GM18511 (cell line): ENCODE data around the gene CAMSAP1.
"Not testable (repeated sequence)": the region's sequence is repeated elsewhere in the genome, so short reads cannot be mapped to it uniquely, and the experiment has no call there.

ENCODE experiments used
- ATAC-seq: cut with Tn5 transposase; IDR thresholded peaks from one replicate; pipeline ENCODE4 v1.9.1; 2021; ENCODE audit warnings: mild to moderate bottlenecking, moderate library complexity; ENCODE audit not compliant: unreplicated experiment

CAMSAP1 gene

DNA sequence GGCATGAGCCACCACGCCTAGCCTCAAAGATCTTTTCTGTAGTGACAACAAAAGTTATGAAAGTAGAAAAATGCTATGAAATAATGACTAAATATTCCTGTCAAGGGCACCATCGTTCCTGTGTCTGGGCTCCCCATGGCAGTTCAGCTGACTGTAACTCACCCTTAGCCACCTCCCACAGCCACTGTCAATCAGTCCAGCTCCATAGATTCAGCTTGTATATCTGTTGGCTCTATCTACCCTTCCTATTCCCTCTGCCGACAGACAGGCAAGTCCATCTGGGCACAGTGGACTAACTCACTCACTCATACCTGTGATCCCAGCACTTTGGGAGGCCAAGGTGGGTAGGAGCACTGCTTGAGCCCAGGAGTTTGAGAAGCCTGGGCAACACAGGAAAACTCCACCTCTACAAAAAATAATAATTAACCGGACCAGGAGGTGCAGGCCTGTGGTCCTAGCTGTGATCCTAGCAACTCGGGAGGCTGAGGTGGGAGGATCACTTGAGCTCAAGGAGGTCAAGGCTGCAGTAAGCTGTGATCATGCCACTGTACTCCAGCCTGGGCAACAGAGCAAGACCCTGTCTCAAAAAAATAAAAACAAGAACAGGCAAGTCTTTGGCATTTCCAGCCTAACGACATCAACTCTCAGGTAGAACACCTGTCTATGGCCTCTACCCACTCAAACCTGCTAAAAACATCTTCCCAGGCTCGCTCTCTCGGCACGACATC is 6.2 kb downstream of the CAMSAP1 start:
- no peak for ATAC-seq

DNA sequence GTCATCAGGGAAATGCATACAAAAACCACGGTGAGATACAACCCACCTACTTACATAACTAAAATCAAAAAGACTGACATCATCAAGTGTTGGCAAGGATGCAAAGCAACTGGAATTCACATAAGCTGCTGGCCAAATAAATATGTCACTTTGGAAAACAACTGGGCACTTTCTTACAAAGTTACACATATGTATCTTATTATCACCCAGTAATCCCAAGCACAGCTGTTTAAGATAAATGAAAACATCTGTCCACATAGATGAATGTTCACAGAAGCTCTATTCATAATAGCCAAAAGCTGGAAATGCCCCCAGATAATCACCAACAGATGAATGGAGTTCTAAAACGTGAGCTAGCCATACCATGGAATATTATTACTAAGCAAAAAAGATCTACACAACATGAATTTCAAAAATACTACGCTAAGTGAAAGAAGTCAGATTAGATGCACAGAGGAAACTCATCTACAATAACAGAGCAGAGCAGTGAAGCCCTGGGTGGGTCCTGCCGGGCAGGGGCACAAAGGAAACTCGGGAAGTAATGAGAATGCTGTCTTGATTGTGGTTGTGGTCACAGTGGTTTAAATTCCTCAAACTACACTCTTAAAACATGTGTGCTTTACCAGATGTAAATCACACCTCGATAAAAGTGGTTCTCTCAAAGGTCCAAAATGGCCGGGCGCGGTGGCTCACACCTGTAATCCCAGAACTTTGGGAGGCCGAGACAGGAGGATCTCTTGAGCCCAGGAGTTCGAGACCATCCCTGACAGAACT is 8.5 kb downstream of the CAMSAP1 start:
- ATAC-seq: no peak

DNA sequence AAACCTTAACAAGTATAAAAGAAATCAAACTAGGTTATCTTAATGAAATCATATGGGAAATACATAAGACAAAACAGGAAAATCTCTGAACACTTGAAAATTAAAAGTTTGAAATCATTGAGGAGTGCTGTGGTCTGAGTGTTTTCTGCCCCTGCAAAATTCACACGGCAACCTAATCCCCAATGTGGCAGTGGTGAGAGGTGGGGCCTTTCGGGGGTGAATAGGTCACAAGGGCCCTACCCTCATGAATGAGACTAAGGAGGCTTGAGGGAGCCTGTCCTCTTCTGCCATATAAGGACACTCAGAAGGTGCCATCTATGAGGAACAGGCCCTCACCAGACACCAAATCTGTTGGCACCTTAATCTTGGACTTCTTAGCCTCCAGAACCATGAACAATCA is 10.7 kb downstream of the CAMSAP1 start:
- ATAC-seq: no peak

DNA sequence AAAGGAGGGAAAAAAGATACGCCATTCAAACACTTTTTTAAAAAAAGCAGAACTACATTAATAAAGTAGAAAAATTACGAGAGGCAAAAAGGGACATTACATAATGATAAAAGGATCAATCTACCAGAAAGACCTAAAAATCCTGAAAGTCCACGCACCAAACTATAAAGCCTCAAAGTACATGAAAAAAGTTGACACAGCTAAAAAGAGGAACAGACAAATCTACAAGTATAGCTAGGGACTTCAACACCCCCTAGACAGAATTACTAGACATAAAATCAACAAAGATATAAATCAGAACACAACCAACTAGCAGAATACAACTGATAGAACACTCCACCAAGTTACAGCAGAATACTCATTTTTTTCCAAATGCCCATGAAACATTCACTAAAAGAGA is 11.1 kb downstream of the CAMSAP1 start:
- no peak for ATAC-seq

DNA sequence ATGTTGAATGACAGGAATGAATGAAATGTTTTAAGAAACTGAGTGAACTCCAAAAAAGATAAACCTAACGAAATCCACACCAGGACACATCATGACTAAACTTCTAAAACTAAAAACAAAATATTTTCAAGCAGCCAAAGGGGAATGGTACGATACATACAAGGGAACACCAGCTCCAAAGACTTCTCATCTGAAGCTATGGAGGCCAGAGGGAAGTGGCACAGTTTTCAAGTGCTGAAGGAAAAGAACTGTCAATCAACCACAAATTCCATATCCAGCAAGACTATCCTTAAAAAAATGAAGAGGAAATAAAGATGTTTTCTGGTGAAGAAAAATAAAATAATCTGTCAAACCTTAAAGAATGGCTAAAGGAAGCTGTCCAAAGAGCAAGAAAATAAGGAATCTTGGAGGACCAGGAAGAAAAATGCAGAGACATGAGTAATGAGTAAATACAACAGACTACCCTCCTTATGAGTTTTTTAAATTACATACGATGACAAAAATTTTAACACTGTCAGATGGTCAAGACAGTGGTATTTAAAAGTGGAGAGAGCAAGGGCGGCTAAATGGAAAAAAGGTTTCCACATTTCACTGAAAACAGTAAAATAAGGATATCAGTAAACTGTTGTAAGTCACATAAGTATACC is 12.0 kb downstream of the CAMSAP1 start:
- no peak for ATAC-seq

DNA sequence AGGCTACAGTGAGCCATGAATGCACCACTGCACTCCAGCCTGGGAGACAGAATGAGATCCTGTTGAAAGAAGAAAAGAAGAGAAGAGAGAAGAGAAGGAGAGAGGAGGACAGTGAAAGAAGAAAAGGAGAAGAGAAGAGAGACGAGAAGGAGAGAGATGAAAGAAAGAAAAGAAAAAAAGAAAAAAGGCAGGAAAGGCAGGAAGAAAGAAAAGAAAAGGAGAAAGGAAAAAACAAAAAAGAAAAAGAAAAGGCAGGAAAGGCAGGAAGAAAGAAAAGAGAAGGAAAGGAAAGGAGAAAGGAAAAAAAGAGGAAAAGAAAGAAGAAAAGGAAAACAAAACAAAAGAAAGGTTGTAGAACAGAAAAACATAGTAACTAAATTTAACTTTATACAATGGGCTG is 14.2 kb downstream of the CAMSAP1 start:
- ATAC-seq: no peak

DNA sequence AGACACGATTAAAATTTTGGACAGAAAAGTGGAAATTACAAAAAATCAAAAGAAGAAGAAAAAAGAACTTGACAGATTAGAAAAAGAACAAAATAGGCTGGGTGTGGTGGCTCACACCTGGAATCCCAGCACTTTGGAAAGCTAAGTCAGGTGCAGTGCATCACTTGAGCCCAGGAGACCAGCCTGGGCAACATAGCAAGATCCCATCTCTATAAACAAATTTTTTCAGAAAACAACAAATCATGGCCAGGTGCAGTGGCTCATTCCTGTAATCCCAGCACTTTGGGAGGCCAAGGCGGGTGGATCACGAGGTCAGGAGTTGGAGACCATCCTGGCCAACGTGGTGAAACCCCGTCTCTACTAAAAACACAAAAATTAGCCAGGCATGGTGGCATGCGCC is 15.0 kb downstream of the CAMSAP1 start:
- ATAC-seq: not testable (repeated sequence)

DNA sequence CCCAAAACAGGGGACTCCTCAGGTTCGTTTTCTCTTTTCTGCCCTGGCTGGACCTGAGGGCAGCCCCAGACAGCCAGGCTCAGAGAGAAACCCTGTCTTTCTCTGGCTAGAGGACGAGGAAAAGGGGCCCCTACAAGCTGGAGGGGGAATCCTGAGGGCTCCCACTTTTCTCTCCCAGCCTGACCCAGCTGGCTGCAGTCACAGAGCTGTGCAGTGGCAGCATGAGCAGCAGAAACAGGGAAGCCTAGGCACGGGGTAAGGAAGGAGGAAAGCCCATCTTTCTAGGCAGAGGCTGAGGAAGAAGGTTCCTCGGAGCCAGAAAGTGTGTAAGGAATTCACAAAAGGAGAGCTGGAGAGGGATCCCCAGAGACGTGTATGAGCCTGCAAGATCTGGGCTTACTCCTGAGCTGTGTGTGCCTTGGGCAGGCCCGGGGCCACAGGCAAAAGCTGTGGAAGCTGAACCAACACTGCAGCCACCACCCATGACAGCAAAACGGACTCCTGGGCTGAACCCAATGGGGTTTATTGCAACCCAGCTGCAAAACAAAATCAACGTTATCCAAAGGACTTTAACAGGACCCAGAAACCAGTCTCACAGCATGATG is 16.2 kb downstream of the CAMSAP1 start:
- ATAC-seq: no peak

DNA sequence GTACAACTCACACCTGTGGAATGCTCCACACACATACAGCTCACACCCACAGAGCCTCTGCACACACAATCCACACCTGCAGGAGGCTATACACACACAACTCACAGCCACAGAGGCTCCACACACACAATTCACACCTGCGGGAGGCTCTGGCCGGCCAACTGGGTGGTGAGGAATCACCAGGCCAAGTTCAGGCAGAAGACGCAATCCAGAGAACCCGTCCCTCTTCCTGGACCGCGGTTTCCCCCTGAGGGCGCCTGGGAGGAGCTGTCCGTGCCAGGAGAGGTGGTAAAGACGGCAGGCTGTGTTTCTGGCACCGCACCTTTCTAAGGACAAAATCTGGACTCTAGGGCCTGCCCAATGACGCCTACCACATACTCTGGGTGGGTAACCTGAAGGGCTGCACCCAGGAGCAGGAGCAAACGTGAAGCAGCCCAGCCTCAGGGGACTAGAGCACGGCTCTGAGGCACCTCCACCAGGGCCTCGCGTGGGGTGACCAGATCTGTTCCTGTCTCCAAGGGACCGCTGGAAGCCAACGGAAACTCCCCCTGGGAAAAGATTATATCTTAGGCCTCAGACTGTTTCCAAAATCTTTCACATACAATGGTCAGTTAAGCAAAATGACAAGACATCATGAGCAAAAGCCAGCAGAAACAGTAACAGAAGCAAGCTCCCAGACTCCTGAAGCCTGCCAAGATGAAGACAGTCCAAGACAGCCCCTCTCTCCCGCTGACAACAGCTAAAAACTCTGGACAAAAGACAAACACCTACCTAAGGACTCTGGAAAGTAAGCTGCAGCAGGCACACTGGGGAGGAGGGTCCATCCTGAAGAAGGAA is 16.9 kb downstream of the CAMSAP1 start:
- ATAC-seq: no peak

DNA sequence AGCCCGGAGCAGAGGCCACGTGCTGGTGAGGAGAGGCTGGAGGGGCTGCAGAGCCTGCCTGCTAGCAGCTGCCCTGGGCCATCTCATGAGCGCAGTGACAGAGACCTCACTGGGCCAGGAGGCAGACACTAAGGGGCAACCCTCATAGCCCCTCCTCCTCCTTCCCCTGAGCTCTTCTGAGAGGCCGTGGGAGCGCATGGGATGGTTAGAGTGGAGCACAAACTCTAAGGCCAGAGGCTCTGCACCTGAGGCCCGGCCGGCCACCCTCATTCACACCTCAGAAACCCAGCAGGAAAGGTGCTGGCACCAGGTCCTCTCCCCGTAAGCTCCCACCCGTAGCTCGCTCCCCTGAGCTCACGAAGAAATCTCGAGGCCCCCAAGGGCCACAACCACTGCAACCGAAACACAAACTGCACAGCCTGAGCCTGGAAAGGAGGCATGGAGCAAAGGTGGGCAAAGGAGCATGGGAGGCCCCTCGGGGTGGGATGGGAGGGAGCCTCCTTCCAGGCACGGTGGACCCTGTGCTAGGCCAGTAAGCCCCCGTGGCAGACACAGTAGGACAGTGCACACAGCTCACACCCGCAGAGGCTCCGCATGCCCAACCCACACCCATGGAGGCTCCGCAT is 17.7 kb downstream of the CAMSAP1 start:
- ATAC-seq: no peak

DNA sequence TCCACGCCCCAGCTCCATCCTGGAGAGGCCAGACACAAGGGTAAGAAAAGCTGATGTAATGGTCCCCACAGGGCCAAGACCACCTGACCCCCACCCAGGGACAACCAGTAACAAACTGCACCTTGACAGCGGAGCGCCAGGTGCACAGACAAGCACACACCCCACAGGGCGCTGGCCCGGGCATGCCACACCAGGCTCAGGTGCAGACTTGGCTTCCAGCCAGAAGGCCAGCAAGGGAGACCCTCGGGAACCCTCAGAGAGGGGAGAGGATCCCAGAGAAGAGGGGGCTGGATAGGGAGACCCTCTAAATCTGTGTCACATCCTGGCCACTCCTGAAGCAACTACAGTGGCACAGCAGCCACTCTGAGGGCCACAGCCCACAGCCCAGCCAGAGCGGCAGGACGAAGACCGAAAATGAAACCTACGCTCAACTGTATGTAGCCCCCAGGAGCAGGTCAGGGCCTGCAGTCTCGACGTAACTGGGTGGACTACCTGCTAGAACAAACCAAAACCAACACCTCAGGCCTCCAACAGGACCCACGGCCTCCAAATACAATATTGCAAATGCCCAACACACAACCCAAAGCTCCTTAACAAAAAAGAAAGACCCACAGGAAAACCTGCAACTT is 18.5 kb downstream of the CAMSAP1 start:
- no peak for ATAC-seq

DNA sequence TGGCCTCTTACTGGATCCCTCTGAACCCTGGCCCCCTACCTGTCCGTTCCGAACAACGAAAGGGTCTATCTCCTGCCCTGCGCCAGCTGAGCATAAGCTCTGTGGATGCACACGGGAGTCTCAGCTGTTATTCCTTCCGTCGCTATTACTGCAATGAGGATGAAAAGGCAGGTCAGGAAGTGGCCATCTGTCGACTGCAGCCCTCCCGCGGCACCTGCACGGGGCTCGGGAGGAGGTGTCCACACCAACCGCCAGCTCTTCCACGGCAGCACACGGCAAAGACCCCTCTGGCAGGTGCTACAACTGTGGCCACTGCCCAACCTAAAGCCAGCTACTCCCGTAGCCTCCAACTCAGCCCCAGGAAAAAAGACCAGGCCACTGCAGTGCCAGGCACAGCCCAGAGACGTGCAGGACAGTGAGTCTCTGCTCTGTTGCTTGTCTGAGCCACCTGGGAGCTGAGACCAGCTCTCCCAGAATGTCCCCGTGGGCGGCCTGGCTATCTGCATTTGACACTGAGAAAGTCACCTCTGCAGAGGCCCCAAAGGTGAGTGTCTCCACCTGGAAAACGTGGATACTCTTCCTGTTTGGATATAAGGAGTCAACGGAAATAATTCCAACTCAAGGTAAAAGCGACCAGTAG is 19.1 kb downstream of the CAMSAP1 start:
- ATAC-seq: no peak

DNA sequence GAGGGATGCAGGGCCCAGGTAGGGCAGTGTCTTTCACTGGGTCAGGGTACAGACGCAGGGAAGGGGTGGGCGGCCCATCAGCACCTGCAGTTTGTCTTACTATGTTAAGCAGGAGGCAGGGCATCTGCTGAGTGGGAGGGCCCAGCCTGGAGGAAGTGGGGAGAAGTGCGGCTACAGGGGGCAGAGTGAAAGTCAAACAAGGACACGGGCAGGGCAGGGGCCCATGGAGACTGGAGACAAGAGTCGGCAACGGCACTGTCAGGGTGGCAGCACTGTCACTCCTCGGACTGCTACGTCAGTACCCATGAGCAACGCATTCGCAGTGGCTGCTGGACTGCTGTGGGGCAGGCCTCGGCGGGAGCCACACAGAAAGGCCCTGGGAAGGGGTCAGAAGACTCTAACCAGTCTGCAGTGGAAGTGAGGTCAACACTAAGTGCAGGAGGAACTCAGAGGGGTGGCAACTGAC is 19.7 kb downstream of the CAMSAP1 start:
- no peak for ATAC-seq

DNA sequence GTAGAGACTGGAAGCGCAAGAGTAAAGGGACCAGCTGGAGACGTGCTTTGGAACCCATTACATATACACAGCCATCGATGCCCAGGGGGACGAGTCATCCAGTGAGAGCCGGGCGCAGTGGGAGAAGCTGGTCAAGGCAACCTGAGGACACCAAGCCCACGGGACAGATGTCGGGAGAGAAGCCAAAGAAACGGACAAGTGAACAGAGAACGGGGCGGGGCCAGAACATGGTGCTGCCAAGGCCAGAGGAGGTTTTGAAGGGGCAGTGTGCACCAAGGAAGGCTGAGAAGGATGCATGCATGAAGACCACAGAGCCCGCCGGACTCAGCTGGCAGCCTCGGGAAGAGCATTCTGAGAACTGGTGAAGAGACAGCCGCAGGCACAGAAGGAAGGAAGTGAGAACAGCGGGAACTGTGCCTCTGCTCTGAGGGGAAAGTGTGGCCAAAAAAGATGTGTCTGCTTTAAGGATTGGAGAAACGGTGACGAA is 20.3 kb downstream of the CAMSAP1 start:
- ATAC-seq: no peak

DNA sequence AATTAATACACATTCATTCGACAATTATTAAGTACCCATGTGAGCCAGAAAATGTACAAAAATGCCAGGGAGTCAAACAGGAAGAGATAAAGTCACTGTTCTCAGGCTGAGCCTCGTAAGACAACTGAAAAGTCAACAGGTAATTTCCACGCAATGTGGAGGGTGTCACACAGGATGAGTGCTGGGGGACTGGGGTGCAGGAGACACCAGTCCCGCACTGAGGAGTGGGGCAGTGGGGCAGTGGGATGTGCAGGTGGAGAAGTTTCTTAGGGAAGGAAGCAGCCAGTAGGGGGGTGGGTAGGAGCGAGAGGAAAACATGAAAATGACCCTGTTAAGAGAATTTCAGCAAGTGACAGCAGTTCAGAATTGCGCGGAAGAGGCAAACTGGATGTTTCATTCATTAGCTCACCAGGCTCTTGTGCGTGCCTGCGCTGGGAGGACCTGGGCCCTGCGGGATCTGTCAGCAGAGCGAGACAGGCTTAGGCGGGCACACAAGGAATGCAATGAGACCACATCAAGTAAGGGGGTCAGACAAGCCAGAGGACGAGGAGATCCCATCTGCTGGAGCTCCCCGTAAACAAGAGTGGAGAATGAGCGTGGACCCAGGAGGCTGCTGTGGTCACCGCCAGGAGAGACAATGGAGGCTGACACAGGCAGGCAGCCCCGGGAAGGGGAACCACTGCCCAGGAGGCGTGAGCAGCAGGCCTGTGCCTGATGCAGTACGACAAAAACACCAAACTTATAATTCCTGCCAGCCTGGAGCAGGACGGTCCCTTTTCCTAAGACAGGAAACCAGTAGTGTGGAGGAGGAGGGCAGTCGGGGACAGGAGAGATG is 21.0 kb downstream of the CAMSAP1 start:
- ATAC-seq: no peak

DNA sequence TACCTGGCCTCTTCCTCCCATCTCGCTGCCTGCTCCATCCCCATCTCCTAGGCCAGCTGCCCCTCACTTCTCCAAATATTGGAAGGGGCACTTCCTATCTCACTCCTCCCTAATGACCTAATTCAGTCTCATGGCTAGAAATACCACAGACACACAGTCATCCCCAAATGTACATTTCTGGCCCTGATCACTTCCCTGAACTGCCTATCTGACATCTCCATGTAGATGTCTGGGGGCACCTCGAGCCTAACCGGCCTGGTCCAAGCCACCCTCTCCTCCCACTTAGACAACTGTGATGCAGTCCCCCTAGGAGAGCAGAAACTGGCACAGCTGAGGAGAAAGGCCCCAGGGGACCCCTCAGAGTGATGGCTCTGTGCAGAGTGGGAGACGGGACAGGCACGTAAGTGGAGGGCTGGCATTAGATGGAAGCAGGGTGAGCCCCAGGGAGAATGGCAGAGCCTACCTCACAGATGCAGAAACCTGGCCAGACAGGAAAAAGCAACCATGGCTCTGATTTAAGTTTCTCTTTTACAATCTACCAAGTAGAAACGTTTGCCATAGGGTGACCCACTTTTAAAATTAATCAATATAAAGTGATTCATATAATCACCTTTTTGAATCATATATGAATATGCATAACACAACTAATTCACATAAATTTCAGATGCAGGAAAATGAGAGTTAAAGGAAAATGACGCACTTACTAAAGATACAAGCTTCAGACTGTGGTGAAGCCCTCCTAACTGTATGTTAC is 22.1 kb downstream of the CAMSAP1 start:
- no peak for ATAC-seq

DNA sequence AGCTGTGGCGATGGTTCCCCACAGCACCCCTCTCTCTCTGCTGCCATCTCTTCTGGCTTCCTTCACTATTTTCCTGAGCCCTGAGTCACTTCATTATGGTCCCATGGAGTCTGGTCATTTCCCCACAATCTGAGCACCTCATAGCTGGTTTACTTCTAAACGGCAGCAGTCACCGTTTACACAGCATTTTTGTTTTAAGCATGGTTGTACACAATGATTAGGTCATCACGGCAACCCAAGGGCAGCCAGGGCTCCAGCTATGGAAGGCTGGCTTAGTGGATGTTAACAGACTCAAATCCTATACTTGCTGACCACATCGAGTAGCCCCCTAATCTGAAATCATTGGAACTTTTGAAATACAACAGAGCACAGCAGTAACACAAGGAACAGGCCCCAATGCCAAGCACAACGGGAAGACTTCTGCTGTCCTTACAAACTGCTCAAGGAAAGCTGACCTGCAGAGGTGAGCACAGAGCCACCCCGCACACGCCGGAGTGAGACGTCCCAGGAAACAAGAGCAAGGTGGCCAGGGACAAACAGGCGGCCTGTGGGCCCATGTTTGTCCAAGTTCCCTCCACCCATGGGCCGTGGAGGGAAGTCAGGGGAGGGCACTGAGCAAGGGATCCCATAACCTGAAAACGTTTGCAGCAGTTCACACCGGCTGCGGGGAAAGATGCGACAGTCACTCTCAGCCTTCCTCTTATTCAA is 22.9 kb downstream of the CAMSAP1 start:
- ATAC-seq: no peak
